Measurements from ENCODE around the gene ZNF774.
"Not testable (repeated sequence)": the region's sequence is repeated elsewhere in the genome, so short reads cannot be mapped to it uniquely, and the experiment has no call there.

The ZNF774 gene

GRCh38 chr15:90344662-90345061 is 7.4 kb upstream of the ZNF774 start:
- TF ChIP-seq, protein P1, sequence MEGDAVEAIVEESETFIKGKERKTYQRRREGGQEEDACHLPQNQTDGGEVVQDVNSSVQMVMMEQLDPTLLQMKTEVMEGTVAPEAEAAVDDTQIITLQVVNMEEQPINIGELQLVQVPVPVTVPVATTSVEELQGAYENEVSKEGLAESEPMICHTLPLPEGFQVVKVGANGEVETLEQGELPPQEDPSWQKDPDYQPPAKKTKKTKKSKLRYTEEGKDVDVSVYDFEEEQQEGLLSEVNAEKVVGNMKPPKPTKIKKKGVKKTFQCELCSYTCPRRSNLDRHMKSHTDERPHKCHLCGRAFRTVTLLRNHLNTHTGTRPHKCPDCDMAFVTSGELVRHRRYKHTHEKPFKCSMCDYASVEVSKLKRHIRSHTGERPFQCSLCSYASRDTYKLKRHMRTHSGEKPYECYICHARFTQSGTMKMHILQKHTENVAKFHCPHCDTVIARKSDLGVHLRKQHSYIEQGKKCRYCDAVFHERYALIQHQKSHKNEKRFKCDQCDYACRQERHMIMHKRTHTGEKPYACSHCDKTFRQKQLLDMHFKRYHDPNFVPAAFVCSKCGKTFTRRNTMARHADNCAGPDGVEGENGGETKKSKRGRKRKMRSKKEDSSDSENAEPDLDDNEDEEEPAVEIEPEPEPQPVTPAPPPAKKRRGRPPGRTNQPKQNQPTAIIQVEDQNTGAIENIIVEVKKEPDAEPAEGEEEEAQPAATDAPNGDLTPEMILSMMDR (IDR thresholded peaks at IDR 0.05; ENCODE audit: low read depth, low read length) = no peak
- H3K4me3 ChIP-seq (ENCODE audit: low read depth, low read length) = no peak overlapping the region

DNA sequence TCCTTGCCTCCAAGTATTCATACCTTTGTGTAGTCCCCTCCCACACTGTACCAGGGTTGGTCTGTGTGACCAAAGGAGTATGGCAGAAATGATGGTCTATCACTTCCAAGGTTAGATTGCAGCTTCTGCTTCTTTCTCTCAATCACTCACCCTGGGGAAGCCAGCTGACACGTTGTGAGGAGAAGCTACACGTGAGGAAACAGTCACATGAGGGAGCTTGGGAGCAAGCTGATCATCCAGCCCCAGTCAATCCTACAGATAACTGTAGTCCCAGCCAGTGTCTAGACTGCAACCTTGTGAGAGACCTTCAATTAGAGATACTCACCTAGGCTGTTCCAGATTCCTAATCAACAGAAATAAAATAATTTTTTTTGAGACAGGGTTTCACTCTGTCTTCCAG is 6.2 kb upstream of the ZNF774 start:
- H3K4me3 ChIP-seq (ENCODE audit: low read depth, low read length) = no peak overlapping the region
- TF ChIP-seq, protein P1 (IDR thresholded peaks at IDR 0.05; ENCODE audit: low read depth, low read length) = no peak

- not testable (repeated sequence) for H3K4me3 ChIP-seq (ENCODE audit: low read depth, low read length)
Observed at GRCh38 chr15:90347431-90348065, 4.5 kb upstream of the ZNF774 start.

DNA sequence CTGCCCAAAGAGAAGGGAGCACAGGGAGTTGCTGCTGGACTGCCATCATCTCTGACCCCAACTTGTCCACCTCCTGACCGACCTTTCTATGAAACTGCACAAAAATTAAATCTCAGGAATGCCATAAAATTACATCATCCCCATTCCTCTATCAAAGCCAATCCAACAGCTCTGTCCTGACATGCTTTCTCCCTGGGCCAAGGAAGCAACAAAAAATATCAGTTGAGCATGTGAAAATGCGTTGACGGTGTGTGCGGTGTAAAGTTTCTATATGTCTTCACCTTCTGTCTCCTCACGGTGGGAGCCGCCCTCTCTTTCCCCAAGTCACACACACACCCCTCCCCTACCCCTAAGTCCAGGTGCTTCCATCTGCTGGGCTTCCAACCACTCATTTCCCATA is 3.6 kb upstream of the ZNF774 start:
- no peak overlapping the region for H3K4me3 ChIP-seq (ENCODE audit: low read depth, low read length)
- TF ChIP-seq, protein P1 (IDR thresholded peaks at IDR 0.05; ENCODE audit: low read depth, low read length) = no peak

DNA sequence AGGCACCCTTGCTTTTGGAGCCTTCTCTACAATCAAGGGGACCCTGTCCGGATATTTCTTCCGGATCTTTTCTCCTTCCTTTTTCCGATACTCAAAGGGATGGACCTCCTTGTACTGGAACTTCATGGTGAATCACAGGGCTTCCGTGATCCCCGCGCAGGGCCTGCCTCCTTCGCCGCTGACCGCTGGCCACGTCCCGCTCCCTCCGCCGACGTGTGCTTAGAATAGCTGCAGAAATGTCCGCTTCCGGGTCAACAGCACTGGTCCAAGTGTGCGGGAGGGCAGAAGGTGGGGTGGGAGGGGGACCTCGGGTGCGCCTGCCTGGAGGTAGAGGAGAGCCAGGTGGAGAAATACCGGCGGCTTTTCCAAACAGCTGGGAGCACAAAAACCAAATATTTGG is 3.0 kb upstream of the ZNF774 start:
- no peak overlapping the region for H3K4me3 ChIP-seq (ENCODE audit: low read depth, low read length)
- TF ChIP-seq, protein P1 (IDR thresholded peaks at IDR 0.05; ENCODE audit: low read depth, low read length) = no peak

DNA sequence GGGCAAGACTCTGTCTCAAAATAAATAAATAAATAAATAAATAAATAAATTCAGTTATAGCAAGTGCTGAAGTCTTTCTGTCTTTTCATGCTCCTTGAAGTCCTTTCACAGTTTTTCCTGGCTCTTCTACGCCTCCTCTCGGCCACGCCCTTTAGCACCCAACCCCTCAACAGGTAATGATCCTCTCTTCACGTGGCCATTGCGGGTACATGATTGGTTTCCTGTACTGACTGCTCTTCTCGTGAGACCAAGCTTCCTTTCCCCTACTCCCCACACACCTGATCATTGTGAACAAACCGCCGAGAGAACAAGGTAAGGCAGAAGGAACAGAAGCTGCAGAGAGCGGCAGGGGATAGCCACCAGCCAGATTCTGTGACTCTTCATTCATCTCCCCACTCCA is 2.3 kb upstream of the ZNF774 start:
- TF ChIP-seq, protein P1 (IDR thresholded peaks at IDR 0.05; ENCODE audit: low read depth, low read length) = no peak
- no peak overlapping the region for H3K4me3 ChIP-seq (ENCODE audit: low read depth, low read length)

- TF ChIP-seq, protein P1 (IDR thresholded peaks at IDR 0.05; ENCODE audit: low read depth, low read length) = no peak
- H3K4me3 ChIP-seq (ENCODE audit: low read depth, low read length) = peak overlapping the region; percentile 73
Observed at GRCh38 chr15:90351479-90352106, 491 bp upstream of the ZNF774 start.

GRCh38 chr15:90354986-90355385 is 2.9 kb downstream of the ZNF774 start:
- no peak overlapping the region for H3K4me3 ChIP-seq (ENCODE audit: low read depth, low read length)
- TF ChIP-seq, protein P1 (IDR thresholded peaks at IDR 0.05; ENCODE audit: low read depth, low read length) = no peak

All from WI38 (cell line).